Activated T-cell treated with anti-CD3 and anti-CD28 coated beads for 1 hour (primary cell): ENCODE data around the gene LAMA2.

Experiments
- DNase-seq: peaks from one replicate; pipeline ENCODE4 v3.0.0-alpha.2; 2020; ENCODE audit warnings: low read depth

The LAMA2 gene

GRCh38 chr6:129446272-129447197 lies 563.6 kb downstream of the LAMA2 start:
- DNase-seq: no peak

GRCh38 chr6:129447198-129447565 lies 564.2 kb downstream of the LAMA2 start:
- DNase-seq: no peak

- no peak for DNase-seq
Measured at GRCh38 chr6:129448965-129449364, 566.0 kb downstream of the LAMA2 start.

GRCh38 chr6:129451187-129451586 lies 568.2 kb downstream of the LAMA2 start:
- DNase-seq: no peak

- no peak for DNase-seq
Measured at GRCh38 chr6:129453073-129453472, 570.1 kb downstream of the LAMA2 start.

- DNase-seq: no peak
Measured at GRCh38 chr6:129454488-129454887, 571.5 kb downstream of the LAMA2 start.

GRCh38 chr6:129455126-129455769 lies 572.3 kb downstream of the LAMA2 start:
- no peak for DNase-seq

- DNase-seq: no peak
Measured at GRCh38 chr6:129460221-129460620, 577.3 kb downstream of the LAMA2 start.

GRCh38 chr6:129469070-129469662 lies 586.2 kb downstream of the LAMA2 start:
- DNase-seq: no peak

- no peak for DNase-seq
Measured at GRCh38 chr6:129472239-129472638, 589.3 kb downstream of the LAMA2 start.

GRCh38 chr6:129473546-129473945 lies 590.6 kb downstream of the LAMA2 start:
- DNase-seq: no peak

GRCh38 chr6:129475477-129476247 lies 592.7 kb downstream of the LAMA2 start:
- no peak for DNase-seq

GRCh38 chr6:129476248-129476564 lies 593.3 kb downstream of the LAMA2 start:
- DNase-seq: no peak

GRCh38 chr6:129476810-129477209 lies 593.9 kb downstream of the LAMA2 start:
- no peak for DNase-seq

- no peak for DNase-seq
Measured at GRCh38 chr6:129478379-129478778, 595.4 kb downstream of the LAMA2 start.

- DNase-seq: no peak
Measured at GRCh38 chr6:129481706-129482105, 598.8 kb downstream of the LAMA2 start.

- no peak for DNase-seq
Measured at GRCh38 chr6:129485746-129486145, 602.8 kb downstream of the LAMA2 start.

GRCh38 chr6:129486327-129486726 lies 603.4 kb downstream of the LAMA2 start:
- DNase-seq: no peak

GRCh38 chr6:129488313-129488712 lies 605.4 kb downstream of the LAMA2 start:
- DNase-seq: no peak

GRCh38 chr6:129489215-129489765 lies 606.4 kb downstream of the LAMA2 start:
- DNase-seq: no peak

- DNase-seq: peak; percentile 31
Measured at GRCh38 chr6:129490521-129491255, 607.8 kb downstream of the LAMA2 start.
